Measurements from ENCODE around the gene OPN3.

The OPN3 gene

DNA sequence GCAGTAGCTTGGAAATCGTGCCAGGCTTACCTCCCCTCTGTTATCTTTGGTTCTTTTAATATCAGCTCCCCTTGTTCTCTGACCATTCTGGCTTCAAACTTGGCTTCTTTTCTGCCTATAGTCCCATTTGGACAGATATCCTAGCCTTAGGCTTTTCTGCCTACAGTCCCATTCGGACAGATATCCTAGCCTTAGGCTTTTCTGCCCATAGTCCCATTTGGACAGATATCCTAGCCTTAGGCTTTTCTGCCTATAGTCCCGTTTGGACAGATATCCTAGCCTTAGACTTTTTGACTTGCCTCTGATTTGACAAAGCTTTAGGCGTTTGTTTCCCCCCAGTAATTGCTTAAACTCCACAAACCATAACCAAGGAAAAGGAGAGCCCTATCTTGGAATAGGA is 25.6 kb downstream of the OPN3 start:
- DNase-seq = no peak

DNA sequence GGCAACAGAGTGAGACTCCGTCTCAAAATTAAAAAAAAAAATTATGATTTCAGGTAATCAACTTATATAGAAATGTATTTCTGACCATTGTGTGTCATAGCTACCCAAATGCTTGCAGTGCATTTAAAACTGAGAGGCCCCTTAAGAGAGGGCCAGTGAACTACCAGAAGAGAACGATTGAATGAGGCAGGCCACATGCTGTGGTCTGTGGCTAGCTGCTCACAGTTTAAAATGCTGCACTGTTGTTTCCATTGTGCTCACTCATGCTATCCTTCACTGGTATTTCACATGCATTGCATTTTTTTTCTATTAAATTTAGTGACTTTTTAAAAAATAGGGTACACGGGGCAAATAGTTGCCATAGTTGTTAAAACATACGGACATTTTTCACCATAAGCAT is 26.0 kb downstream of the OPN3 start:
- DNase-seq = no peak

DNA sequence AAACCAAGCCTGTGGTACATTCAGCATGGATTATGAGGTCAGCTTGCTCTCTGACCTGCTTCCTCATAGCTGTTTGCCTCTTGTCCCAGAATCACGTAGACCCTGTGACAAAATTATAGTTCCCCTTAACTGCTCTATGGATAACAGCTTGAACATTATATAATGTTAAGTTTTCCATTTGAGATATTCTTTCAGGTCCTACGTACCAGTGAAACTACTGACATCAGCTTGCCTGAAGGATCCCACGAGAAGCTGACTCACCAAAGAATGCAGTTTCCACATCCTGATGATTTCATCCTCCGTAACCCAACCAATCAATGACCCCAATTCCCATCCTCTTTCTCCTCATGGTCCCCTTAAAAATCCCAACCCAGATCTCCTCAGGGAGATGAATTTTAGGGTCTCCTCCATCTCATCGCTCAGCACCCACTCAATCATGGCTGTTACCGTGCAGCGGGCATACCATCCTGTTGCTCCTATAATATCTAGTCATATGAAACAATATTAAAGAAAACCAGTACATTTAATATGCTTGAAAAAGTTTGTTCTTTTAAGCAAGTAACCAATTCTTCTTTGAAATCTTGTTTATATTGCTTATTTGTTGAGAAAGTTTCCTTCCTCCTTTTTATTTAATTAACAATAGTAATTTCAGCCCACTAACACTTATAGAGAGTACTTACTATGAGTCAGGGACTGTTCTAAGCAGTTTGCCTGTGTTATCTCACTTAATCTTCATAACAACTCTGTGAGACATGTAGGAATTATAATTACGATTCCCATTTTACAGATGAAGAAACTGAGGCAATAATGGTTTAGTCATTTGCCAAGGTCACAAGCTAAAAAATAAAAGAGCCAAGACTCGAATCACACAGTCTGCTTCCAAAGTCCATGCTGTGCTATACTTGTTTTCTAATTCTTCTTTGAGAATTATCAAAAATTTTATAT is 27.4 kb downstream of the OPN3 start:
- DNase-seq = no peak

DNA sequence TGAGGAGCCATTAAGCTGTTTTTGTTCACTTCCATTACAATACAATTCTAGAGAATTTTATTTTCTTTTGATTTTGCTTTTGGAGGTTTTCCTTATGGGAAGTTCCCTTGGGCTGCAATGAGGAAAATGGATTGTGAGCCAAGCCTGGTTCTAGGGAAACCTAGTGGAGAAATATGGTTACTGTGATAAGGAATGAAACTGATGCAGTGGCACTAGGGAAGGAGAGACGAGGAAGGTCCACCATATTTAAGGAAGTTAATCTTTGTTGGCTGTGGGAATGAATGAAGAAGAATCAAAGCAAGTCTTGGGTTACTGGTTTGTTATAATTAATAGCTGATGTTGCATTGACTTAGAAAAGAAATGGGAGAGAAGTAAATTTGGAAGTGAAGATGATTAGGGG is 28.4 kb downstream of the OPN3 start:
- DNase-seq = no peak

DNA sequence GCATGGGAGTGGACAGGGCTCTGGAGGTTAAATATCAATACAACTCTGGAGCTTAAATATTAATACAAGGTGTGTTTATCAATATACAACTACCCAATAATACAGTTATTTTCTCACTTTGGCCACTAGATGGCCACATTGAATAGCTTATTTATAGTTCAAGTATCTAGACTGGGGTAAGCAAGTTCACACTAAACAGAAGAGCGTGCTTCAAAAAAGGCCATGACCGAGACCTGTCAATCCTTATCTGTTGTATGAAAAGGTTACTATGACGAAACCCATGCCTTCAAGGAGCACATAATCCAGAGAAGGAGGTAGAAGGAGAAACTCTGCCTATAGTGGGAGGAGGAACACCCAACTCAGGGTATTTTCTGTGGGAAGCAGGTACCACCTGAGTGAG is 29.1 kb downstream of the OPN3 start:
- no peak for DNase-seq

DNA sequence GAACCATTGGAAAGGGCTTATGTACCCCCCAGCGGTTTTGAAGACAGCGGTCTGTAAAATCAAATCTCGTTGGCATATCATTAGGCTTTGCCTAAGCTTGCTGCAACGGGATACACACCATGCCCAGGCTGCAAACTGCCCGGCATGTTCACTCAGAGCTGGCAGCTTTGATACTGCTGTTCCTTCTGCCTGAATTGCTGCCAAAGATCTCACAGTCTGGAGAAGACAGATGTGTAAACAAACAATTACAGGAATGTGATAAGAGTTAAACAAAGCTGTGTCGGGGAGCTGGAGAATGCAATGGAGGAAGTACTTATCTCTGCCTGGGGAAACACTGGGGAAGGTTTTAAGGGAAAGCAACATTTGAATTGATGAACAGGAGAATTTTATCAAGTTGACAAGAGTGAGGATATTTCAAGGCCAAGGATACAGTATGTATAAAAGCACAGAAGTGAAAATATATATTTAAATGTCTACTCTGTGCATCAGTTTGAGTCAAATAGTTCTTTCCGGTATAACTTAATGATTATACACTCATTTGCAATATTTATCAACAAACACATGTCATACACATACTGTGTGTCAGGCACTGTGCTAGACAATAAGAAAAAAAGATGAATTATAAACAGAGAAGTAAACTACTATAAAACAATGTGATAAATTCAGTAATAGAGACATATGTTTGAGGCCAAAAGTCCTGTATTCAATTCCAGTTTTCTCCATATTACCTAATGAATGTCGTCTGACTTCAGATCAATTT is 29.9 kb downstream of the OPN3 start:
- DNase-seq = no peak

DNA sequence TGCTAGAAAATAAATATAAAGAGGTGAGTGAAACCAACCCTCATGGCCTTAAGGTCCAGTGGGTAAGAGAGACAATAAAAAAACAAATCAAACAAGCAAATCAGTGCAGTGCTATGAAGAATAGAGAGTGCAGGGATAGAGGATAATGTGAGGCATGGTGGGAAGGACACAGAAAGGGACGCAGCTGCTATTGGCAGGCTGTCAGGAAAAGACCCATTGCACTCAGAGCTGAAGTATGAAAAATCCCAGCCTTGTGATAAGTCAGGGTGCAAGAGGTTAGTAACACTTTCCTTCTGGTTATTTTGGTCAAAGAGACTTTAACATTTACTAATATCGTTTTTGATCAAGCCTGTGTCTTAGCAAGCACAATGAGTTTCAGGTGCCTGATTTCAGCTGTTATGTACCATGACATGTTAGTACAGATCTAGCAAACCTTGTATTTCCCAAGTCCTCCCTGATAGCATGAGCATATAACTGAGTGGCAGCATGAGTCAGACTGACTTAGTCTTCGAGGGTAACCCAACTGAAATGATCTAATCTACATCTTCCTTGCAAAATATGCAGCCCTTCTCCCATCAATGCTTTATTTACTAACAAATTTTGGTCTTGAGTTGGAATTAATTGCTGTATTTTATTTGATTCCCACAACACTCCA is 31.7 kb downstream of the OPN3 start:
- no peak for DNase-seq

DNA sequence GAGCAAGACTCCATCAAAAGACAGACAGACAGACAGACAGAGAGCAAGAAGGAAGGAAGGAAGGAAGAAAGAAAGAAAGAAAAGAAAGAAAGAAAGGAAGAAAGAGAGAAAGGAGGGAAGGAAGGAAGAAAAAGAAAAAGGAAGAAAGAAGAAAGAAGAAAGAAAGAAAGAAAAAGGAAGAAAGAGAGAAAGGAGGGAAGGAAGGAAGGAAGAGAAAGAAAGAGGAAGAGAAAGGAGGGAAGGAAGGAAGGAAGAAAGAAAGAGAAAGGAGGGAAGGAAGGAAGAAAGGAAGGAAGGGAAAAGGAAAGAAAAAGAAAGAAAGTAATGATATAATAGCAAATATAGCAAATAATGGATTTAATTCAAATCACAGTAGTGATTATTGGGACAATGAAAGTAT is 32.7 kb downstream of the OPN3 start:
- no peak for DNase-seq

DNA sequence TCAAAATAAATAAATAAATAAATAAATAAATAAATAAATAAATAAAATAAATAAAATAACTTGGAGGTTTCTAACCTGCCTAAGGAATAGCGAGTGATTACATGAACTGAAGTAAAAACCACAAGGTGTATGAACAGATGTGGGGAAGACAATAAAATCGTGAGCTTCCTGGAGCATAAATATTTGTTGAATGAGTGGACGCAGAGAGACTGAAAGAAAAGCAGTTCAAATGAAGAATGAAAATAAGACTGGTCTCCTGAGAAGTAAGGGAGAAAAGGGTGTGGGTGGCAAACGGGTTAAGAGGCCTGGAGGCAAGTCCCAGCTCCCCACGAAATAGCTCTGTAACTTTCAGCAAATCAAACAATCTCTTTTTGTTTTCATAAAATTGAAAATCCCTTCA is 33.6 kb downstream of the OPN3 start:
- no peak for DNase-seq

DNA sequence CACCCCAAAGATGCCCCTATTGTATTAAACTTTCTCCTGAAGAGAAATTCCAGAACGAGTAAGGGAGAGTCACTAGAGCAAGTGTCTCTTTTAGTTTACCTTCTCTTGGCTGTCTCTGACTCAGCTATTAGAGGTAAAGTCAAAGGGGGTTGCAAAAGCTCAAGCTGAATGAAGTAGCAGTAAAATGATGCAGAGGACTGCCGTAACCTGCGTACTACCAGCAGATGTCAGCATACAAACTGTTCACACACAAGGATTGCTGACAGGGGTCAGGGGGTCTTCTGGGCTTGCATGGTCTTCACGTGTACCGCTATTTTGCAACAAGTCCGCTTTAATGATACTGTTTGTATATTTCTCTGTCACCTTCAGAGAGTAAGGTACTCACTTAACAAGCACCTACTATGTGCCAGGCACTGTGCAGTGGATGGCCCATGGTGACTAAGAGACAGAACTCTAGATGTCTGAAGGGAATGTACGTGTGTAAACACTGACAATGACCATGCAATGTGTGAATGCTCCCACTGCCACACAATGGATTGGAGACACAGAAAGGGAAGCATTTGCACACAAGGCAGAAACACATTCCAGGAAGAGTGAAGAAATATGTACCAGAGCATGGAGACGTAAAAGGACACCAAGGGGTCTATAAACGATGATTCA is 34.9 kb downstream of the OPN3 start:
- no peak for DNase-seq

DNA sequence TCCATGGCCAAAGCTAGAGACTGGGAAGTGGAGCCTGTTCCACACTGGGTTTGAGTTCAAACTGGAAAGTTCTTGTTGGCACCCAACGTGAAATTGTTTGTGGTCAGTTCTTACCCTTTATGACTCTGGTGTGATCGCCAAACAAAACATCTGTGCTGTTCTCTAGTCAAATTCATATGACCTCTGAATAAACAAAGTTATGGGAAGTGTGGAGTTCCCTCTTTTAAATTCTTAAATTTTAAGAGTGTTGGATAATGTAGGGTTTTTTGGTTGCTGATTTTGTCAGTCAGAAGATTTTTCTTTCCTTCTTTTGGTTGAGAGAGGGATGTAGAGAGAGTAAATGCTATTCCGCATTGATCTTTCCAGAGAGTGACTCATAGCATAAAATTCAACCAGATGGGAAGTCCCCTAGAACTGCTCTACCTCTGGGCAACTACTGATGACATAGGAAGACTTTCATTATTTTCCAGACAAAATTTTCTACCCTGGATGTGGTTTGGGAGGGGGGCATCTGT is 36.4 kb downstream of the OPN3 start:
- no peak for DNase-seq

DNA sequence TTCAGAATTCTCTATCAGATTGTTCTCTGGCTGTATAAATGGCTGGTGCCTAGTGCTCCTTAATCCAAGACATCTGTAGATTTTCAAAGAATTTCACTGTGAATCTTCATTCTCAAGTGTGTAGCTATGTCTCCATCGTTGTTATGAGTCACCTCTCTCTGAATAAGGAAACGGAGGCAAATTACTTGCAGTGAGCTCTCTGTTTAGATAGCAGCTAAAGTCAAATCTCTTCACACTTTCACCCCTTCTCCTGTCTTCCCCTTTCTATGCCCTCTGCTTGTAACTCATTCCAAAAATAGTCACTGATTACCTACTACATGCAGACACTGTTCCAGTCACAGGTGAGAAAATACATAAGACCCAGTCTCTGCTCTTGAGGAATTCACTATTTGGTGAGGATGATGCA is 39.7 kb downstream of the OPN3 start:
- no peak for DNase-seq

DNA sequence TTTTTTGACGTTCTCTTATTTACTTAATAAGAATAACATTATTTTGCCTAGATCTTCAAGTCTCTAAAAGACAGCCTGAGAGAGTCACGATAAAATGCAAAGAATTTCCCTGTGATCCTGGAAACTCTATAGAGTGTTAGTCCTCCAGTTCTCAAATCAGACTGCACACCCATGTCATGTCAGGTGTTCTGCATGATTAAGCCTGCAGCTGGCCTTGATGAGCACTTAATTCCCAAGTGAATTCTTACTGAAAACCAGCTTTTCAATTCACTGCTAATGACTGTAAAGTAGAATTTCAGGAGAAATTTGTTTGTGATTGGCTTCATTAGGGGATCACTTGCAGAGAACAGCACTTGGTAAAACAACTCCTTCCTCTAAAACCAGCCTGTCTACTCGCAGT is 41.9 kb downstream of the OPN3 start:
- DNase-seq = no peak

DNA sequence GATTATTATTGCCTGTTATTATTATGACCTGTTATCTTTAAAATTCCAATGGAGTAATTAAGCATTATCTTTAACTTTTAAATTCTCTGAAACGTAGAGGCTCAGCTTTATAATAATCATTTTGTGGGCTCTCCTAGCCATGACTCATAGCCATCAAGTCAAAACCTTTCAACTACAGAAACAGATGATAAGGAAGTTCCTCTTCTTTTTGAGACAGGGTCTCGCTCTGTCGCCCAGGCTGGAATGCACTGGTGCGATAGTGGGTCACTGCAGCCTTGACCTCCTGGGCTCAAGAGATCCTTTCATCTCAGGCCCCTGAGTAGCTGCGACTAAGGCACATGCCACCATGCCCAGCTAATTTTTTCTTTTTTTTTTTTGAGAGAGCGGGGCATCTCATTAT is 43.5 kb downstream of the OPN3 start:
- no peak for DNase-seq

DNA sequence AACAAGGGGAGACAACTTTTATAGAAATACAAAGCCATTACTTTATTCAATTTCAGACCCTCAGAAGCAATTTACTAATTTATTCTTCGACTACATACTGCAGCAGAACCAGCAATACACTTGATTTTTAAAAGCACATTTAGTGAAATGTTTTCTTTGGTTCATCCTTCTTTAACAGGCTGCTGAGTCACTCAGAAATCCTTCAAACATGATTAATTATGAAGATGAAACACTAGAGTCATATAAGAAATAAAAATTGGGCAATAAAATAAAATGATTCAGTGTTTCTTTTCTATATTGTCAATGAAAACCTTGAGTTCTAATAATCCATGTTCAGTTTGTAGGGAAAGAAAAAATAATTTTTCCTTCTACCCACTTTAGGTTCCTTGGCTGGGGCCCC is 47.0 kb downstream of the OPN3 start:
- no peak for DNase-seq

DNA sequence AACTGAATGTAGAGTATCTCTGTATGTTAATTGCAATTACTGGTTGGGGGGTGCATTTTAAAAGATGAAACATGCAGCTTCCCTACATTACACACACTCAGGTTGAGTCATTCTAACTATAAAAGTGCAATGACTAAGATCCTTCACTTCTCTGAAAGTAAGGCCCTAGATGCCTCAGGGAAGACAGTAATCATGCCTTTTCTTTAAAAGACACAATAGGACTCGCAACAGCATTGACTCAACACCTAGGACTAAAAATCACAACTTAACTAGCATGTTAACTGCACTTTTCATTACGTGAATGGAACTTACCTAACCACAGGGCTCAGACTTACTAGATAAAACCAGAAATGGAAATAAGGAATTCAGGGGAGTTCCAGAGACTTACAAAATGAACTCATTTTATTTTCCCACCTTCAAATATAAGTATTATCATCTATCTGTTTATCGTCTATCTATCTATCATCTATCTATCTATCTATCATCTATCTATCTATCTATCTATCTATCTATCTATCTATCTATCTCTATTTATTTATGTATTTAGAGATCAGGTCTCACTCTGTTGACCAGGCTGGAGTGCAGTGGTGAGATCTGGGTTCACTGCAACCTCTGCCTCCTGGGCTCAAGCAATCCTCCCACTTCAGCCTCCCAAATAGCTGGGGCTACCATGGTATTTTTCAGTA is 47.8 kb downstream of the OPN3 start:
- no peak for DNase-seq

DNA sequence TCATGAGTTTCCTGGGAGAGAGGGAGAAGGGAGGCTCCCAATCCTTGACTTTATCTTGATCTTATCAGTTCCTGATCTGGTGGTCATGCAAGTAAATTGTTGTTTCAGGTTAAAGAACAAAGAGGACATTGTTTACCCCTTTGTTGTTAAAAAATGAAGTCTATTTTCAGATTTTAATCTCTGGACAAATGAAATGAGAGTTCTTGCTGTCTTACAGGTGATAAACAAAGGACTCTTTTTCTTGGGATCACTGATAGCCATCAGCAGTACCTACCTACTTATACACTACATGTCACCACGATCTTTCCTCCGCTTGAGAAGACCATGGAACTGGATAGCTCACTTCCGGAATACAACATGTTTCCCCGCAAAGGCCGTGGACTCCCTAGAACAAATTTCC is 48.4 kb downstream of the OPN3 start:
- DNase-seq = no peak

DNA sequence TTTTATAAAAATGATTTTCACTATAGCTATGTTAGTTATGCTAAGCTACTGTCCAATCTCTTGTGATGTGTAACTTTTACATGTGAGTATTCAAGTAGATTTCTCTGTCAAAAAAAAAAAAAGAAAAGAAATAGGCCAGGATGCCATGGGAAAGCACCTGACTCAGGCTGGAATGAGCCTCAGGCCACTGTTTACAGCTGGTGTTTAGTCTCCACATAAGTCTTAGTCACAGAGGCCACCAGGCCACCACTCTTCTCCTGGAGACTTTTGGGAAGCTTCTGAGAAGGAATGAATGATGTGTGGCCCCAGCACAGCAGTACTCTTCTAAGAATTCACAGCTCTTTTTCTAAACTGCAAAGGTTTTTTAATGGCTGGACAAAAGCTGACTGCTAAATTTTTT is 48.9 kb downstream of the OPN3 start:
- DNase-seq = no peak

DNA sequence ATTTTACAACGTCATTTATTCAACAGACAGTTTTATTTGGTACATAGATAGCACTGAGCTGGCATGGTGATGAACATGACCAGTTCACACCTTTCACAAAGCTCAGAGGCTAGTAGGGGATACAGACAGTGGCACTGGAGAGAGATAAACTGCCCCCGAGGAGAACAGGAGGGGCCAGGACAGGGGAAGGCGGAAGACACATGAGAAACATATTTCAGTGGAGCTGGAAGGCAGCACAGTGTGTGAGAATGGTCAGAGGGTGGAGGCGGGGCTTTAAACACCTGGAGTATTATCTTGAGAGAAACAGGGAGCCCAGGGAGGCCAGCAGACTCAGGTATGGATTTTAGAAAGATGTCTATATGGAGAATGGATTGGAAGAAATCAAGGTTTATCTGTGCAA is 49.5 kb downstream of the OPN3 start:
- DNase-seq = no peak

DNA sequence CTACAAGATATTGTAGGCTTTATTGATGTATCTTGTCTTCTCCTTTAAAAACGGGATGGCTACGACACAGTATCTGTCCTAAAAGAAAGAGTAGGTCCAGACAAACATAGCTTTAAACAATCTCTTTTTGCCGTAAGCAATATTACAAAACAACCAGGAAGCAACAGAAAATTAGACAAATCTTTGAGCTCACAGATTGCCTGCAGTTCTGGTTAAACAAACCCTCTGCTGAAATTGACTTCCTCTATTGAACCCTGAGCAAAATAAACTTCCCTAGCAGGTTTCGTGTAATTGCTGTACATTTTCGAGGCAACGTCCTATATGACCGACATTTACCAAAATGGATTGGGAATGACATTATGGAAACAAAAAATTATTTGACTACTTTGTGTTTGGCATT is 50.6 kb downstream of the OPN3 start:
- DNase-seq = no peak

DNA sequence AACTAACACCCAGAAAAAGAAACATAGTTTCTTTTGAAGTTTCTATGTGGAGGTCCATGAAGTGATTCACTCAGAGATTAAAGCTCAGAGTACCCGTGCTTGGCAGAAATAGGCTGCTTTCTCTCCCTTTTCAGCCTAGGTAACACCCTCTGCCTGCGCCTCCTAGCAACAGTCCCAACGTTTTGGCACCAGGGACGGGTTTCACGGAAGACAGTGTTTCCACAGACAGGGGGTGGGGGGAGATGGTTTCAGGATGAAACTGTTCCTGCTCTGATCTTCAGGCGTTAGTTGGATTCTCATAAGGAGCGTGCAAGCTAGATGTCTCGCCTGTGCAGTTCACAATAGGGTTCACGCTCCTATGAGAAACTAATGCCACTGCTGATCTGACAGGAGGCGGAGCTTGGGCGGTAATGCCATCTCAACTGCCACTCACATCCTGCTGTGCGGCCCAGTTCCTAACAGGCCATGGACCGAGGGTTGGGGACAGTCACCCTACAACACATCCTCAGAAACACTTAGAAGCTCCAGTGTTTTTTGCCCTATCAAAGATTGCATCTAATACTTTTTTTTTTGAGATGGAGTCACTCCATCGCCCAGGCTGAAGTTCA is 53.2 kb downstream of the OPN3 start:
- no peak for DNase-seq

DNA sequence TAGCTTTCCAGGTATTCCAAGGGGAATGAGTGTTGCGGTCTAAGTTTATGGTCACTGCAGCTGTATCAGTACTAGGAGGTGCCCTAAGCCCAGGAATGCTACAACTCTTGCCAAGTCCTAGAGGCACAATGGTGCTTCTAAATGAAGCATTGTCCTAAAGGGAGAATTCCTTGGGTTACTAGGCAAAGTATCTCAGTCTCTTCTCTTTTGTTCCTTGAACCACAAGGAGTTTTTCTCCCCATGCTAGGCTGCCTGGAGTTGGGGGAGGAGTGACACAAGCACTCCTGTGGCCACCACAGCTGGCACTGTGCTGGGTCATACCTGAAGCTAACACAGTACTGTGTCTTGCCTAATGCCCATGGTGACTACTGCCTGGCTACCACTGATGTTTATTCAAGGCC is 57.2 kb downstream of the OPN3 start:
- no peak for DNase-seq

Data from activated T-cell treated with anti-CD3 and anti-CD28 coated beads for 4 hours (primary cell).